GM18519 (cell line): Measurements from ENCODE around the gene SYPL2.
"Not testable (repeated sequence)": the region's sequence is repeated elsewhere in the genome, so short reads cannot be mapped to it uniquely, and the experiment has no call there.

Experiments used
- ATAC-seq: cut with Tn5 transposase; IDR thresholded peaks from one replicate; pipeline ENCODE4 v1.9.1; 2021; ENCODE audit warnings: mild to moderate bottlenecking, moderate library complexity; ENCODE audit not compliant: unreplicated experiment, low FRiP score

The SYPL2 gene

GRCh38 chr1:109466452-109467300 is at the start of gene SYPL2:
Gene SYPL2 (plus strand): TSS chr1:109466546. CDS start chr1:109466844, 298 bp downstream.
- ATAC-seq: no peak

GRCh38 chr1:109423498-109423897 is 42.8 kb upstream of the SYPL2 start:
- ATAC-seq: no peak

GRCh38 chr1:109425391-109426280 is 40.7 kb upstream of the SYPL2 start:
- ATAC-seq: no peak

GRCh38 chr1:109426281-109427170 is 39.8 kb upstream of the SYPL2 start, which contains the start of gene PSMA5:
Gene PSMA5 (minus strand): TSS chr1:109426448. CDS start chr1:109426330, 118 bp downstream.
- peak; percentile 93 for ATAC-seq

GRCh38 chr1:109427171-109427467 is 39.2 kb upstream of the SYPL2 start:
- no peak for ATAC-seq

GRCh38 chr1:109432336-109432735 is 34.0 kb upstream of the SYPL2 start:
- ATAC-seq: no peak

GRCh38 chr1:109433322-109433721 is 33.0 kb upstream of the SYPL2 start:
- no peak for ATAC-seq

GRCh38 chr1:109434484-109434883 is 31.9 kb upstream of the SYPL2 start:
- ATAC-seq: no peak

- ATAC-seq: no peak
These were observed 27.5 kb upstream of the SYPL2 start for GRCh38 chr1:109438798-109439297.

- ATAC-seq: no peak
These were observed 25.3 kb upstream of the SYPL2 start for GRCh38 chr1:109441069-109441468.

GRCh38 chr1:109443476-109443875 is 22.9 kb upstream of the SYPL2 start:
- no peak for ATAC-seq

GRCh38 chr1:109444346-109444745 is 22.0 kb upstream of the SYPL2 start:
- ATAC-seq: no peak

GRCh38 chr1:109445949-109446695 is 20.2 kb upstream of the SYPL2 start:
- ATAC-seq: not testable (repeated sequence)

GRCh38 chr1:109447524-109447923 is 18.8 kb upstream of the SYPL2 start:
- ATAC-seq: no peak

GRCh38 chr1:109454497-109455133 is 11.7 kb upstream of the SYPL2 start:
- no peak for ATAC-seq

- ATAC-seq: no peak
These were observed 8.5 kb upstream of the SYPL2 start for GRCh38 chr1:109457819-109458218.

GRCh38 chr1:109466125-109466451 is 258 bp upstream of the SYPL2 start:
- ATAC-seq: no peak

GRCh38 chr1:109467301-109467777 is 993 bp downstream of the SYPL2 start:
- no peak for ATAC-seq

GRCh38 chr1:109468061-109468460 is 1.7 kb downstream of the SYPL2 start:
- ATAC-seq: no peak
